NK-92 (cell line): ENCODE results near the gene DISC1.
"Not testable (repeated sequence)": the region's sequence is repeated elsewhere in the genome, so short reads cannot be mapped to it uniquely, and the experiment has no call there.

ENCODE experiments used
- DNase-seq: peaks from one replicate; lab custom pipeline; 2025; ENCODE audit not compliant: unreplicated experiment; lab: John Stamatoyannopoulos, UW

The DISC1 gene

DNA sequence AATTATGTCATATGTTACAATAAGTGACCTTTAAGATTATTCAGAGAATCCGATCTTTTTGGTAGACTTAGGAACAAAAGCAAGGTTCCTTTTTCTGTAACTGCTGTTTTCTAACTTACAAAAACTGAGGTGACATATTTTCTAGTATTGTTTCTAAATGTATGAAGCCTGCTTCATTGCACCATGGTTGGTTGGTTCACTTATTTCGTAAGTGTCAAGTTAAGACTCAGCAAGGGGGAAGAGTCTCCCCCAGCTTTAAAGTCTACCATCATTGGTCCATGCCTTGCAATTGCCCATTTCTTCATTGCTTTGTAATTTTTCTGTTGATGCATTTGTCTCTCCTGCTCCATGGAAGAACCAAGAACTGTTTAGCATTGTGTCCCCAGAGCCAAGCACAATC is 136.9 kb downstream of the DISC1 start:
- DNase-seq, result no peak

DNA sequence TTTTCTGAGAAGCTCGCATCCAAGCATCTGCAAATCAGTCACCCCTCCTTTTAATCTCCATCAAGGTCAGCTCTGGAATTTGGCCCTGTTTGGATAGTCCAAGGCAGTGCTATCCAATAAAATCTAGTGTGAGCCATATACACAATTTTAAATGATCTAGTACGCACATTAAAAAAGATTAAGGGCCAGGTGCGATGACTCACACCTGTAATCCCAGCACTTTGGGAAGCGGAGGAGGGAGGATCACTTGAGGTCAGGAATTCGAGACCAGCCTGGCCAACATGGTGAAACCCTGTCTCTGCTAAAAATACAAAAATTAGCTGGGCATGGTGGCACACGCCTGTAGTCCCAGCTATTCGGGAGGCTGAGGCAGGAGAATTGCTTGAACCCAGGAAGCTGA is 139.2 kb downstream of the DISC1 start:
- not testable (repeated sequence) for DNase-seq

DNA sequence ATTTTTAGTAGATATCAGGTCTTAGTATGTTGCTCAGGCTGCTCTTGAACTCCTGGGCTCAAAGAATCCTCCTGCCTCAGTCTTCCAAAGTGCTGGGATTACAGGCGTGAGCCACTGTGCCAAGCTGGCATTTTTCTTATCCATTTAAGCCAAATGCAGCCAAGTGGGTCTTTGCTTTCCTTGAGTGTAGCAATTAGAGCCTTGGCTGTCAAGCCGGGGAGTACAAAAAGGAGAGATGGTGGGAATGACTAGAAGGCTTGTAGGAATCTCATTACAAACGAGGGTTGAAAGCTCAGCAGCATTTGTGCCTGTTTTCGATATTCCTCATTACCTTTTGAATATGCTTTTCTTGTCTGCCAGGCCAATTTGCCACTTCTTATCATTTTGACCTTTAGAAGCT is 140.9 kb downstream of the DISC1 start:
- no peak for DNase-seq

DNA sequence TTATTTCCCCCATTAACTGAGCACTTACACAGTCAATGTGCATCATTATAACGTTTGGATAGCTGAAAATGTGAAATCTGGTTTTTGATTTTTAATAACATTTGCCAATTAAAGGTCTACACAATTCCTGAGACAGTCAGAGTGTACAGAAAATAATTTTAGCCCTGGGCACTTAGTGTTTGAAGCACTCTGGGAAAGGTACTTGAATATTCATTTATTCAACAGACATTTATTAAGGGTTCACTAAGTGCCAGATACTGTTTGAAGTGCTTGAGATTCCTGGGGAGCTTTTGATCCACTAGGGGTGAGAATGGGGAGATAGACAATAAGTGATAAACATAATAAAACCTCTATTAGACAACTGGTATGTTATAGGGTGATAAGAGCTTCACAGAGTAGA is 141.8 kb downstream of the DISC1 start:
- no peak for DNase-seq

DNA sequence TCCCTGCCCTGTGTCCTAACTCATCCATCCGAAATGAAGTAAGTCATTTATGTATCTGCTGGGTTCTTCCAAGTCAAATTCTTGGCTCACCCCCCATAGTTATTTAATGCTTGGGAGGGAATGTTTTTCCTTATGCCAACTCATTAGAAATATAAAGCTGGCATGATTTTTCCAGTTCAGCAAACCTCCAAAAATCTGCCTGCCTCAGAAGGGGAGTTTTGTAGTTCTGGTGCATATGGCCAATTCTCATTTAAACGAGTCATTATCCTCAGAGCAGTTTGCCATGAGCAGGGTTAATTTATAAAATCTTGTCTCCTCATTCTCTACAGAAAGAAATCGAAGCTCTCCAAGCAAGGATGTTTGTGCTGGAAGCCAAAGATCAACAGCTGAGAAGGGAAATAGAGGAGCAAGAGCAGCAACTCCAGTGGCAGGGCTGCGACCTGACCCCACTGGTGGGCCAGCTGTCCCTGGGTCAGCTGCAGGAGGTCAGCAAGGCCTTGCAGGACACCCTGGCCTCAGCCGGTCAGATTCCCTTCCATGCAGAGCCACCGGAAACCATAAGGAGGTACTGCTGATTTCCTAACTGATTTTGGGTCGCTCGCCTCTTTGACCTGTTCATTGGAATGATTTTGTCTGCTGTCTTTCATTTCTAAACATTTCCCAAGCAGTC is 144.1 kb downstream of the DISC1 start:
- no peak for DNase-seq

DNA sequence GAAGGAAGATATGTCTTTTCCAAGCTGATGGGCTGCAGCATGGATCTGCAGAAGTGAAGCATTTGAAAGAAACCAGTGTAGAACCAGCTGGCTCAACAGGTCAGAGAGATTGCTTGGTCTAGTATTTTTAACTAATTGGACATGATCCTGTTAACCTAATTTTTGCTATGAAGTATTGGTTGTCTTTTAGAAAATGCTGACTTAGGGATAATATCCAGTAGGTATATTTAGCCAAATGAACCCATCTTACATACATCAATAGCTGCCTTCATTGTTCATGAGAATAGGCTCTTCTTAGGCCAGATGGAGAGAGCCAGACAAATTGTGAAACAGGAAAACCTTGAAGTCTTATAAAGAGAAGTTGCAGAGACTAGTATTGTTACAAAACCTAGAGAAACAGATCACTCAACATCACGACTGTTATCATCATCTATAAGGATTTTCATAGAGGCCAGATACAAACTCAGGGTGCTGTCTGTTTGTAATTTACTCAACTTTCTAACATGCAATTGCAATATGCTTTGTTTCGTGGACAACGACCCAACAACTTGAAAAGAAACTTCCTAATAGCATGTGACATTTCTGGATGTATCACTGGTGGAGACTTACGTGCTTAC is 148.2 kb downstream of the DISC1 start:
- no peak for DNase-seq

DNA sequence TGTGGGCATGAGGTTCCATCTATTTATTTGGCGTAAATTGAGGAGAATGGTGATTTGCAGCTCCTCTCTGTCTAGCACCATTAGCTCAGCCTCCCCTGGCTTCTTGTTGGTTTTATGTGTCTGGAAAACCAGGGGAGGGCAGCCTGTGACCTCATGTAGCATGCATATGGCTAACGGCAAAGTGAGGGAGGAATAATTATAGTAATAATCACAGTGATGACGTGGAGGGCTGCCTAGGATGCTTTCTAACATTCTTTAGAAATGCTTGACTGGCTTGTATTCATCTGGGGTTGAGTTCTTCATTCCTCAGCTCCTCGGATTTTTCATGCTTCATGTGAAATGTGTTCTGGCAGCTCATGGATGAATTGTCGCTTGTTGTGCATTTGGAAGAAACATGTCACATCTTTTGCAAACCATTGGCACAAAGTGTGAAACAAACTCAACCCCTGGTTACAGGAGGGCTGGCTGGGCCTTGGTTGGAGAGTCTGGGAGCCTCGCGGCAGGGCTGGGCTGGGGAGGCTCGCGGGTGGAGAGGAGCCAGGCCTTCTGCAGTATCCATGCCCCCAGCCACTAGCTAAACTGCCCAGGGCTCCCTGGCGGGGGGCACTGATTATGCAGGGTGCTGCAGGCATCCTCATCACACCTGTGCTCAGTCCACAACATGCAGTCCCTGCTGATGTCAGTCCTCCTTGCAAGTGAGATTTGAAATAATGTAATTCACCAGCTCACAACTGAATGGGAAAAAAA is 149.6 kb downstream of the DISC1 start:
- no peak for DNase-seq

DNA sequence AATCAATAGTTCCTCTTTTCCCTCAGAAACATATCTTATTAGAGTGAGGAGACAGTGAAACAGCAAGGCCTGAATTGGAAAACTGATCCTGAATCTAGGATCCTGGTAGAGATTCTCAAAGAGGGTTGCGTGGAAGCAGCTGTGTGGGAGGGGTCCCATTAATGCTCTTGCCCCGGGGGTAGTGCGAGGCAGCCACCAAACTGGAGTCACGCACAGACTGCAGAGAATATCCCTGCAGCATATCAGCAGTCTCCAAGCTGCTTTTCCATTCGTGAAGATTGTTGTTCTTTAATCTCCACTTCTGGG is 150.1 kb downstream of the DISC1 start:
- no peak for DNase-seq

DNA sequence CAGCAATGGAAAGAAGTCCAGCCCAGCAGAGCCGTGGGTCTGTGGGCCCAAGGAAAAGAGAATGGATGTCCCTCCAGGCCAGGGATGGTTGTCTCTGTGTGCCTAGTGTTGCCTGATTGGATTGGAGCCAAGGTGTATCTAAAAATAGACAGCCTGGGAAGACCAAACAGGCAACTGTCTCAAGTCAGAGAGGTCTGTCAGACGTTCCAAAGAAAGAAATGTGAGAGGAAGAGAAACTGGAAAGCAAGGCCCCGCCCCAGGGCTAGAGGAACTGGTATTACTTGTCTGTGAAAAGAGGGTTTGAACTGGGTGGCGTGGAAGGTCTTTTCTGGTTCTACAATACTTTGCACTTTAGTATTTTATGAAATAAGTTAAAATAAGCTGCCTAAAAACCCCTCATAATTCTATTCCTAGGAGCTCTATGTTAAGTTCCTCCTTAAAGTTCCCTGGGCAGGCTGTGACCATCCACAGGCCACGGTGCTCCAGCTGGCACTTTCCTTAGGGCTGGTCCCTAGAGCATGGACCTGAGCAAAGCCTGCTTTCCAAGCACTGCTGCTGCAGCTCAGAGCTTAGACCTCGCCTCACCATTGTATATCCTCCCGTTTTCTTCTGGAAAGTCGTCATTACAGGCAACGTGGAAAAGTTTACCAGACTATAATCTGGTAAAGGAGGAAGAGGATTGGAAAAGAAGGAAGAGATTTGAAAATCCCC is 151.6 kb downstream of the DISC1 start:
- DNase-seq, result no peak

DNA sequence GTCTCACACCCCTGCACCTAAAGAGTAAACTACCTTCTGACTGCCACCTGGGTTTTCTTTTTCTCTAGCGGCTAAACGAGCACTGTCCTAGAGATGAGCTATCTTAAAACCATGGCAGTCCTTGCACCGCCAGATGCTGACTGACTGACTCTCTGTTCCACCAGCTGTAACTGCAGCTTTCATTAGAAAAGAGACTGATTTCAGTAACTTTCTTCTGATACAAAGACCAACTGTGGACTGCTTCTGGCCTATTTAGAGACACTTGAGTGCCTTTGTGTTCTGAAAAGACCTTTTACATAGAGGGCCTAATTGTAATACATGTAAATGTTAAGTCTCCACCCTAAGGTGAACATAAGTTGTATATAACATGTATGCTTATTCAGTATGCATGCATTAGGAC is 152.5 kb downstream of the DISC1 start:
- no peak for DNase-seq

DNA sequence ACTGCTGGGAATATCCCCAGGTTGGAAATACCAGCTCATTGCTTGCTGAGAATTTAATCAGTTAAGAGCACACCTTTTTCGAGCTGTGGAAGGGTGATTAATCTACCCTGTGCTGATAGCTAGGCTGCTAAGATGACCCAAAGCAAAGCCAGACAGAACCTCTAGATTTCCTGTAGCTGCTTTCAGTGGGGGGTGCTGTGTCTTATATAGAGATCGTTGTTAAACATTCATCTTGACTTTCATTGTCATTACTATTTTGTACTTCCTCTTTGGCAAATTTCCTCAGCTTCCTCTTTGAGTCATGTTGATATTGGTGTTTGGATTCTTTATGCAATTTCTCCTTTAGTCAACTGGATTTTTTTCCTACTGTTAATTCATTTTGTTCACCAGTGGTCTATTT is 155.3 kb downstream of the DISC1 start:
- DNase-seq, result no peak

DNA sequence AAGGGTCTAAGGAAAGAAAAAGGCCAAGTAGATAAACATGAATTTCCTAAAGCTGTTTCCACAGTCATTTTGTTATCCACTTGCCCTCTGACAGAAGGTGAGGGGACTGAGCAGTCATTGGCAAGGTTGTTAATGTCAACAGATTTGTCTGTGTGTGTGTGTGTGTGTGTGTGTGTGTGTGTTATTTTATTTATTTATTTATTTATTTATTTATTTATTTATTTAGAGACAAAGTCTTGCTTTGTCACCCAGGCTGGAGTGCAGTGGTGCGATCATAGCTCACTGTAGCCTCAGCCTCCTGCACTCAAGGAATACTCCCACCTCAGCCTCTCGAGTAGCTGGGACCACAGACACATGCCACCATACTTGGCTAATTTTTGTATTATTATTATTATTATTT is 158.5 kb downstream of the DISC1 start:
- DNase-seq, result not testable (repeated sequence)

DNA sequence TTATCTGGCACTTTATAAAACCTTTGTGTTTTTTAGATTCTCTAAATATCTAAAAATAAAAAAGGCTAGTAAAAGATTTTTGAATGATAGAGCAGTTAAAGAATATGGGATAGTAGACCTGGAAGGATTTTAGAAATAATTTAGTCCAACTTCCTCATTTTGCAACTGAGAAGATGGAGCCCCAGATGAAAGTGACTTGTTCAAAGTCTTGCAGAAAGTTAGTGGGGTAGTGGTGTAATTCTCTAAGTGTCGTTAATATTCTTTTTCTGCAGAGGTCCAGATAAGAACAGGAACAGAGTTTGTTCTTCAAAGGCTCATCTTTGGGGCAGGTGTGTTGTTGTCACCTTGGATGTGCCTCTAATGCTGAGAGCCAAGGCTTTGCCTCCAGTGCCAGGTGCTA is 159.5 kb downstream of the DISC1 start:
- no peak for DNase-seq

DNA sequence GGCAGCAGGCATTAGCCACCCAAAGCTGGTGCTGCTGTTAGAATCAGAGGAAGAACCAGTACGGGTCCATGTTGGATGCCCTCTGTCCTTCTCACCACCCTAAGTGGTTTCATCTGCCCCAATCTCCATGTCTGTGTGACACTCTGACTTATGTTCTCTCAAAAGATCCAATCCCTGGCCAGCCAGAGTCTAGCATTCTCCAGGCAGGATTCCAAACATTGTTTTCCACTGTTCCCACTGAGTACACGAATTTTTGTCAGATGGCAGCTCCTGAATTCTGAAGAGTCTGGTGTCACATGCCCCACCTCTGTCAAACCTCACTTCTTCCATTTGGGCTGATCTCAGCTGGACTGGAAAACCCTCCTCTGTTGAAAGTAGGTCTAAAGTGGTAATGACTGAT is 166.0 kb downstream of the DISC1 start:
- no peak for DNase-seq

DNA sequence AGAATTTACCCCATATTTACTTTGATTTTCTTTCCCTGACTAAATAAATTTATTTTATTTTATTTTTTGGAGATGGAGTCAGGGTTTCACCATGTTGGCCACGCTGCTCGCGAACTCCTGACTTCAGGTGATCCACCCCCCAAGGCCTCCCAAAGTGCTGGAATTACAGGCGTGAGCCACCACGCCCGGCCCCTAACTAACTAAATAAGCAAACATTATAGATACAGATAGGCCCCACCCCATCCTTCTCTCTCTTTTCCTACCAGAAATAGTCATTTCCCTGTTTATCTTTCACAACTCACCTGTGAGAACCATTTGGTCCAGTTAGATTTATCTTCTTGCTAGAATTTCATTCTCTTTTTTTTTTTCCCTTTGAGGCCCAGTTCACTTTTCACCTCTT is 167.3 kb downstream of the DISC1 start:
- DNase-seq, result no peak

DNA sequence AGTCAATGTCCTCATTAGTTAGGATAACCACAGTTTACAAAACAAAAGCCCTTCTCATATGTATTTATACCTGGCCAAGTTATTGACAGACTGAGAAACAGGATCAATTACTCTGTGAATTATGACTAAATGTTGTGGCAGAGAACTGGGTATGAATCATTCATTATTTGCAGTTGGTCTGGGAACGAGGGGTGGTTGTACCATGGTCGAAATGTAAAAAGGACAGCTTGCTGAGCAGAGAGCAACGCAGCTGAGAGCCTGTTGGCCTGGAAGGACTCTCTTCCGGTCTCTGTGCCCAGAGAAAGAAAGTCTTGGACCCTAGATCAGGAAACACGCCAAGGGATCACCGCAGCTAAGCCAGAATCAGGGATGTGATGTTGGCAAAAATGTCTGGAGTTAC is 169.6 kb downstream of the DISC1 start:
- DNase-seq, result no peak

DNA sequence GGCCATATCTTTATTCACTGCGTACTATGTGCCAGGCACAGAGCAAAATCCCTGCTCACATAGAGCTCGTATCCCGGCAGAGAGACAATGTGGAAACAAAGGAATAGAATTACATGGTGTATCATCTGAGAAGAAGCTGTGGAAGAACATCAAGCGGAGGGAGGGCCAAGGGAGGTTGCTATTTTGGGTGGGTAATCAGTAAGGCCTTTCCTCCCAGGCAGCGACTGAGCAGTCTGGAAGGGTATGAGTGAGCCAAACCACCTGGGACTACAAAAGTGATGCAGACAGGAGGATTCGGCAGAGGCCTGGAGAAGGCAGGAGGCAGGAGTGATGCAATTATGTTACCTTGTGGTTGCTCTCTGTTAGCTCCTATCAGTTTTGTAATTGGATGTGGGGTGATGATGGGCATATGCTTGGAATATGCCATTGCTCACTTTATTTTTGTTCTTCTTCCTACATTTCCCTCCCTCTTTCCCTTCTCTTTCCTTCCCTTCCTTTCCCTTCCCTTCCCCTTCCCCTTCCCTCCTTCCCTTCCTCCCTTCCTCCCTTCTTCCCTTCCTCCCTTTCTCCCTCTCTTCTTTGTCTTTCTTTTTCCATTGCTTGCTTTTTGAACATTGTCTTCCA is 172.9 kb downstream of the DISC1 start:
- DNase-seq, result no peak

DNA sequence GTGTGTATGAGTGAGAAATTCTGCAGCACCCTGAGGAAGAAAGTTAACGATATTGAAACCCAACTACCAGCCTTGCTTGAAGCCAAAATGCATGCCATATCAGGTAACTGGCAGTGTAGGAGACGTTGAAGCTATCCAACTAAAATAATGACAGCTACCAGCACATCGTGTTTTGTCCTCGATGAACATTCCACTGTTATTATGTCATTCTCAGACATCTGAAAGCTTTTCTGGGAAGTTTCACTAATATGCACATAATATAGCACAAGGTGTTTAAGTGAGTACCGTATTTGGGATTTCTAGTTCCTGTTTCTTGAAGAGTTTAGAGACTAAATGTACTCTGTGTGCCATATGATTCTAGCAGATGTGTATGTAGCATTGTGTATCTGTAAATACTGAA is 173.5 kb downstream of the DISC1 start:
- no peak for DNase-seq

DNA sequence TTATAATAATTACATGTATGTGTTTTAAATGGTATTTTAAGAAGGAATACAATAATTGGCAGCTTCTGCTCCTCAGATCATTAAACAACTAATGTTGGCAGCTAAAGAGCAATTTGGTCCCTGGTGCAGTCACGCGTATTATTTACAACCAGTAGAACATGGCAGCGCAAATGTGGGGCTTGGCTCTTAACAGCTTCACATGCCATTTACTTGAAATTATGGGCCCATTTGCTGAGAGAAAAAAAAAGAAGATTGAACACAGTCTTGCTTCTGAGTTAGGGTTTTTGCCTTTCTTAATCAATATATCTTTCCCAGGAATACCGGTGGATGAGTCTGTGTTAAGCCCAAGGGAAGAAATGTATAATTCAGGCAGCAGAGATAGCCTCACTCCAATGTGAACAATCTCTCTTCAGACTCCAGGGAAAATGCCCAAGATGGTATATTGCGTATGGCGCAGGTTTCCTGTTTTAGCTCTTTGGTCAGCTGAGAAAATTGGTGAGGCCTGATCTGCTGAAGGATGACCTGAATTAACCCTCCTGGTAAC is 174.5 kb downstream of the DISC1 start:
- DNase-seq, result no peak

DNA sequence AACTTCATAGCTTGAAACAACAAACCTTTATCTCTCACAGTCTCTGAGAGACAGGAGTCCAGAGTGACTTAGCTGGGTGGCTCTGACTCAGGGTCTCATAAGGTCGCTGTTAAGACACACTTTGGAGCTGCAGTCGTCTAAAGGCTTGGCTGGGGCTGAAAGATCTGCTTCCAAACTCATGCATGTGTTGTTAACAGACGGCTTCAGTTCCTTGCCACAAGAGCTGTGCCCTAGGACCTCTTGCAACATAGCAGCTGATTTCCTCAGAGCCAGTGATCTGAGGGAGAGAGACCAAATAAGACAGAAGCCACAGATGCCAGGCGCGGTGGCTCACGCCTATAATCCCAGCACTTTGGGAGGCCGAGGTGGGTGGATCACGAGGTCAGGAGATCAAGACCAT is 176.8 kb downstream of the DISC1 start:
- DNase-seq, result no peak
